ENCODE results near the gene TERC.

DNA sequence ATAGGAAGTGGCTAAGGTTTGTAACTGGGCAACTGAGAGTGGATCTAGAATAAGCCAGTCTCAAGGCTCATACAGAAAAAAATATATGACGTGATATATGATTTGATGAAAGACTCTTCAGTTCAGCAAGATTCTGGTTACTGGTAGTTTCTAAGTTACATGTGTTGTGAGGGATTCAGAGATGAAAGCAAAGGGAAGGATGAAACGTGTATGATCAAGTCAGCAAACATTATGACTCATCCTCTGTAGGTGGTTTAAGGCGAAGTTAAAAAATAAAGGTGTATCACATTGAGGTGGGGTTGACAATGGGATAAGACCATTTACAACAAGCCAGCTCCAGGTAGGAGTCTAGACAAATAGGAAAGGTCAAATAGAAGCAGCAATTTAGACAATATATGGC, 16.2 kb downstream of the TERC start:
- TF ChIP-seq POLR2A (IDR thresholded peaks at IDR 0.05; ENCODE audit: low read length) (no peak), GATA1 (IDR thresholded peaks at IDR 0.05; ENCODE audit: low read depth, low read length) (no peak)
